HG03103 (cell line): ENCODE data around the gene CEACAM6.
"Not testable (repeated sequence)": the region's sequence is repeated elsewhere in the genome, so short reads cannot be mapped to it uniquely, and the experiment has no call there.

Source experiments
- ATAC-seq: cut with Tn5 transposase; IDR thresholded peaks from one replicate; pipeline ENCODE4 v1.9.1; 2021; ENCODE audit warnings: low read depth; ENCODE audit not compliant: unreplicated experiment

The CEACAM6 gene

DNA sequence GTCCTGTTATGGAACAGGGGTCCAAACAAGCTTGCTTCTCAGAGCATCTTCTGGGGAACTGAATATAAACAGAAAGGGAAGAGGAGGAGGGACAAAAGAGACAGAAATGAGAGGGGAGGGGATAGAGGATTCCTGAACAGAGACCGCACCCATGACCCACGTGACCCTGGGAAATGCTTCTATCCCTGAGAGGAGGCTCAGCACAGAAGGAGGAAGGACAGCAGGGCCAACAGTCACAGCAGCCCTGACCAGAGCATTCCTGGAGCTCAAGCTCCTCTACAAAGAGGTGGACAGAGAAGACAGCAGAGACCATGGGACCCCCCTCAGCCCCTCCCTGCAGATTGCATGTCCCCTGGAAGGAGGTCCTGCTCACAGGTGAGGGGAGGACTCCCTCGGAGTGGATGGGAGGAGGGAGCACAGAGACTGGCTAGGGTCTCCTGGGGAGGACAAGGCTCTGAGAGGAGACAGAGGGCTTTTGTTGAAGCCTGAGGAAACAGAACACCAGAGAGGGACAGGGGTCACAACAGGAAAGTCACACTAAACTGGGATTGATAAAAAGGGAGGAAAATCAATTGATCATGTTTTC, at the start of gene CEACAM6:
Gene CEACAM6 (plus strand): TSS at position 203 of the 586 bp plus-strand sequence. CDS start 109 bp downstream, at position 312.
- no peak for ATAC-seq

DNA sequence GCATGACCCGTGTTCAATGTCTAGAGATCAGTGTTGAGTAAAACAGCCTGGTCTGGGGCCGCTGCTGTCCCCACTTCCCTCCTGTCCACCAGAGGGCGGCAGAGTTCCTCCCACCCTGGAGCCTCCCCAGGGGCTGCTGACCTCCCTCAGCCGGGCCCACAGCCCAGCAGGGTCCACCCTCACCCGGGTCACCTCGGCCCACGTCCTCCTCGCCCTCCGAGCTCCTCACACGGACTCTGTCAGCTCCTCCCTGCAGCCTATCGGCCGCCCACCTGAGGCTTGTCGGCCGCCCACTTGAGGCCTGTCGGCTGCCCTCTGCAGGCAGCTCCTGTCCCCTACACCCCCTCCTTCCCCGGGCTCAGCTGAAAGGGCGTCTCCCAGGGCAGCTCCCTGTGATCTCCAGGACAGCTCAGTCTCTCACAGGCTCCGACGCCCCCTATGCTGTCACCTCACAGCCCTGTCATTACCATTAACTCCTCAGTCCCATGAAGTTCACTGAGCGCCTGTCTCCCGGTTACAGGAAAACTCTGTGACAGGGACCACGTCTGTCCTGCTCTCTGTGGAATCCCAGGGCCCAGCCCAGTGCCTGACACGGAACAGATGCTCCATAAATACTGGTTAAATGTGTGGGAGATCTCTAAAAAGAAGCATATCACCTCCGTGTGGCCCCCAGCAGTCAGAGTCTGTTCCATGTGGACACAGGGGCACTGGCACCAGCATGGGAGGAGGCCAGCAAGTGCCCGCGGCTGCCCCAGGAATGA, 48.4 kb upstream of the CEACAM6 start:
- no peak for ATAC-seq

DNA sequence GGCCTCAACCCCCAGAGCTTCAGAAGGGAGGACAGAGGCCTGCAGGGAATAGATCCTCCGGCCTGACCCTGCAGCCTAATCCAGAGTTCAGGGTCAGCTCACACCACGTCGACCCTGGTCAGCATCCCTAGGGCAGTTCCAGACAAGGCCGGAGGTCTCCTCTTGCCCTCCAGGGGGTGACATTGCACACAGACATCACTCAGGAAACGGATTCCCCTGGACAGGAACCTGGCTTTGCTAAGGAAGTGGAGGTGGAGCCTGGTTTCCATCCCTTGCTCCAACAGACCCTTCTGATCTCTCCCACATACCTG, 47.9 kb upstream of the CEACAM6 start:
- ATAC-seq = no peak

DNA sequence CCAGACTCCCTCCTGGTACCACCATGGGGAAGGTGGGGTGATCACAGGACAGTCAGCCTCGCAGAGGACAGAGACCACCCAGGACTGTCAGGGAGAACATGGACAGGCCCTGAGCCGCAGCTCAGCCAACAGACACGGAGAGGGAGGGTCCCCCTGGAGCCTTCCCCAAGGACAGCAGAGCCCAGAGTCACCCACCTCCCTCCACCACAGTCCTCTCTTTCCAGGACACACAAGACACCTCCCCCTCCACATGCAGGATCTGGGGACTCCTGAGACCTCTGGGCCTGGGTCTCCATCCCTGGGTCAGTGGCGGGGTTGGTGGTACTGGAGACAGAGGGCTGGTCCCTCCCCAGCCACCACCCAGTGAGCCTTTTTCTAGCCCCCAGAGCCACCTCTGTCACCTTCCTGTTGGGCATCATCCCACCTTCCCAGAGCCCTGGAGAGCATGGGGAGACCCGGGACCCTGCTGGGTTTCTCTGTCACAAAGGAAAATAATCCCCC, 47.4 kb upstream of the CEACAM6 start:
- ATAC-seq = no peak

DNA sequence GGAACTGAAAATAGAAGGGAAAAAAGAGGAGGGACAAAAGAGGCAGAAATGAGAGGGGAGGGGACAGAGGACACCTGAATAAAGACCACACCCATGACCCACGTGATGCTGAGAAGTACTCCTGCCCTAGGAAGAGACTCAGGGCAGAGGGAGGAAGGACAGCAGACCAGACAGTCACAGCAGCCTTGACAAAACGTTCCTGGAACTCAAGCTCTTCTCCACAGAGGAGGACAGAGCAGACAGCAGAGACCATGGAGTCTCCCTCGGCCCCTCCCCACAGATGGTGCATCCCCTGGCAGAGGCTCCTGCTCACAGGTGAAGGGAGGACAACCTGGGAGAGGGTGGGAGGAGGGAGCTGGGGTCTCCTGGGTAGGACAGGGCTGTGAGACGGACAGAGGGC, 46.8 kb upstream of the CEACAM6 start, which contains the start of gene CEACAM5:
Gene CEACAM5 (plus strand): TSS at position 146 of the 400 bp plus-strand sequence. CDS start 106 bp downstream, at position 252.
- no peak for ATAC-seq

DNA sequence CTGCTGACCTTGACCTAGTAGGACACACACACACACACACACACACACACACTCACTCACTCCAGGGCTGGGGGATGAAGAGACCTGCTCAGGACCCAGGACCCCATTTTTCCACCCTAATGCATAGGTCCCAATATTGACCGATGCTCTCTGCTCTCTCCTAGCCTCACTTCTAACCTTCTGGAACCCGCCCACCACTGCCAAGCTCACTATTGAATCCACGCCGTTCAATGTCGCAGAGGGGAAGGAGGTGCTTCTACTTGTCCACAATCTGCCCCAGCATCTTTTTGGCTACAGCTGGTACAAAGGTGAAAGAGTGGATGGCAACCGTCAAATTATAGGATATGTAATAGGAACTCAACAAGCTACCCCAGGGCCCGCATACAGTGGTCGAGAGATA, 45.8 kb upstream of the CEACAM6 start:
- not testable (repeated sequence) for ATAC-seq

DNA sequence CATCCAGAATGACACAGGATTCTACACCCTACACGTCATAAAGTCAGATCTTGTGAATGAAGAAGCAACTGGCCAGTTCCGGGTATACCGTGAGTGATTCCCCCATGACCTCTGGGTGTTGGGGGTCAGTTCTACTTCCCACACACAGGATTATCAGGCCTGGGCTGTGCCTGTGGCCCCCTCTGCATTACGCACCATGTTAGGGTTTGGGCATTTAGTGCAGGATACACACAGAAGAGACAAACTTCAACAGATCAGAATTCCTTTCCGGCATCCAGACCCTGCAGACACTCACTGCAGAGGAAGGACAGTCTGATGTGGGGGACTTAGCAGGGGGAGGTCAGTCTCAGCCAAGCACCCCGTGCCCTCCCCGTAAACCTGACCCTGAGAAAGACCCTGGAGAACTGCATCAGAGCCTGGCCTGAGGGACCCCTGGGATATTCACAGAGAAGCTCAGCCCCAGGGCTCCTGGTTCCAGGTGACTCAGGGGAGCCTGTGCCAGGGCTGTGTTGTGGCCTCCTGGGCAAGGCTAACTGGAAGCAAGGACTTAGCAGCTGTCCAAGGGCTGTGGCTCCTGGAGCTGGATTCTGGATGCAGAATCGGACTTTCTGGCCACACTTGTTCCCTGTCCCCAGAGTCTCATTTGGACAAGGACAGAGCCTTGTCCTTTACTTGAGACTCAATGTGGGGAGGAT, 45.2 kb upstream of the CEACAM6 start:
- no peak for ATAC-seq

DNA sequence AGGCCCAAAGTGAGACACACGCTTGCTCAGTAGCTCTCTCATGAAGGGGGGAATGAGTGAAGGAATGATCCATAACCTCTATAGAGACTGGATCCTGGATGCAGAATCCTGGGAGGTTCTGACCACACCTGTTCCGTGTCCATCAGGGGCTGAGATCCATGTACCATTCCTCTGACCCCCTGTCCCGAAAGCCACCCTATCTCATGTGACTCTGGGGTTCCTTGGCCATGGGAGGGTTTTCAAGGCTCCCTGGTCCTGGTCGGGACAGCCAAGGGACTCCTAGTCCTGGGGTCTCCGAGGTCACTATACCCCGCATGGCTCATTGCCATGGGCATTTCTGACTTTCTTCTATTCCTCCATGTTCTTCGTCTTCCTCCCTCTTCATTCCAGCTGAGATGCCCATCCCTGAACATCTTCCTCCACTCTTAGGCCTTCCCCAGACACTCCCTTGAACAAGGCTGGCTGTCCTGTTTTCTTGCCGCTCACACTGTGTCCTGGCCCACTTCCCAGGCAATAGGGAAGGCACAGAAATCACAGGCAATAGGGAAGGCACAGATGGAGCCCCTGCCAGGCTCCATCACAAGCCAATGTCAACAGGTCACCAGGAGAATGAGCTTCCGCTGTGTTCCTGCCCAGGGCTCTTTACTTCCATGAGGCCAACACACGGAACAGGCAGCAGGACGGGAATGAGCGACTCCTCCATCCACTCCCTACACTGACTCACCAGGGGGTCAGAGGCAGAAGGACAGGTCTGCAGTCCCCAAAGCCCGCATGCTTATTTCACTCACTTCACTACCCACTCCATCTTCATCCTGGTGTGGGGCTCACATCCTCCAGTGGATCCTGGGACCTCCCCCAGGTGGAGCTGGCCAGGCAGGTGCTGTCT, 43.7 kb upstream of the CEACAM6 start:
- ATAC-seq = no peak

DNA sequence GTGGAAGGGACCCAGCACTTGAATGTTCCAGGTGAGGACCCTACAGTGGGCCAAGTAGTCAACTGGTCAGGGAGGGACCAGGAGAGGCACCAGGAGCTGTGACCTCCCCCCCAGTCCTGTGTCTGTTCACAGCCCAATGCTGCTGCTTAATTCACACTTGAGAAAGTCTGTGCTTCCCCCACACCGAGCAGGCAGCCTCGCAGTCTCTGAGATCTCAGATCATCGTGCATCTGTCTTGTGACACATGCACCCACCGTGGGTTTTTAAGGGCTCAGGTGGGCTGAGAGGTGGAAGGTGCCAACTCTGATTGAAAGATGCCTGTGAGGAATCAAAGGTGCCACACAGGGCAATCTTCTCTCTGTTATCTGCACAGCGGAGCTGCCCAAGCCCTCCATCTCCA, 40.7 kb upstream of the CEACAM6 start:
- no peak for ATAC-seq

DNA sequence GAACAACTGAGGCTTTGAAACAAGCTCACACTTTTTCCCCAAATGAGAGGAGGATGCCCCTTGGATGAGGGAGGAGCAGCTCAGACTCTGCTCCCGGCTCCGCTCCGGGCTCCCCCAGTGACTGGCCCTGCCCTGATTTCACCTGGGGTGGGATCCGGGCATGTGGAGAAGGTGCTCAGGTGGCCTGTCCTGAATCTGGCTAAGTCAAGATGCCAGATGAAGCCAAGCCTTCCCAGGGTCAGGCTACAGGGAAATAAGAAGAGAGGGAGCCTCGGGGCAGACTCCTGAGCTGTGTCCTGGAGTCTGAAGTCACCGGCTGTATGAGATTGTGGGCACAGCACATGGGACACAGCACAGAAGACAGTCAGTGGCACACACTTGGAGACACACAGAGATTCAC, 36.6 kb upstream of the CEACAM6 start:
- no peak for ATAC-seq

DNA sequence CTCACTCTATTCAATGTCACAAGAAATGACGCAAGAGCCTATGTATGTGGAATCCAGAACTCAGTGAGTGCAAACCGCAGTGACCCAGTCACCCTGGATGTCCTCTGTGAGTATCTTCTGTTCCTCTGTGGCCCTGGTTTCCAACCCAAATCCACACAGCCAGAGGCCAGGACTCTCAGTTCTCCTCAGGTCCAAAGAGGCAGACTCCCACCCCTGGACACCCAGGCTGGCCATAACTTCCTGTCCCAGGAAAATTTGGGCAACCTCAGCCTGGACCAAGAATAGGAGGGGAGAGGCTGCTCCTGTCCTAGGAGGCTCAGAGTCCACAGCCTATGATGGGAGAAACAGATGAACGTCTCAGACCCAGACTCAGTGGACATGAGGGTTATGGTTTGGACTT, 35.2 kb upstream of the CEACAM6 start:
- ATAC-seq = no peak

DNA sequence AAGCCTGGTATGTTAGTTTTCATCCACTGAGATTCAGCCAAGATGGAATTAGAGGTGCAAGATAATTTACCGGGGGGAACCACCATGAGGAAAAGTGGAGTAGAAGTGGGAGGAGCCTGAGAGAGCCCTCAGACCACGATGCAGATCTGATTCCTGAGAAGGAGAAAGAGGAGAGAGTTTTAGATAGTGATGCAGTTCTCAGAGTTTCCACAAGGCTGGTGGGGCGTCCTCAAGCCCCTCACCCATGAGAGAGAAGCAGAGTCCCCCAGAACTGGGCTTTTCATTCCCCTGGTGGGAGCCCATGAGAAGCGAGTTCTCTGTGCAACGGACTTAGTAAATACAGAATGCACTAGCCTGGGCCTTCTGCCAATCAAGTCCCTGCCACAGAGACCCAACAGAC, 28.8 kb upstream of the CEACAM6 start:
- ATAC-seq = no peak

DNA sequence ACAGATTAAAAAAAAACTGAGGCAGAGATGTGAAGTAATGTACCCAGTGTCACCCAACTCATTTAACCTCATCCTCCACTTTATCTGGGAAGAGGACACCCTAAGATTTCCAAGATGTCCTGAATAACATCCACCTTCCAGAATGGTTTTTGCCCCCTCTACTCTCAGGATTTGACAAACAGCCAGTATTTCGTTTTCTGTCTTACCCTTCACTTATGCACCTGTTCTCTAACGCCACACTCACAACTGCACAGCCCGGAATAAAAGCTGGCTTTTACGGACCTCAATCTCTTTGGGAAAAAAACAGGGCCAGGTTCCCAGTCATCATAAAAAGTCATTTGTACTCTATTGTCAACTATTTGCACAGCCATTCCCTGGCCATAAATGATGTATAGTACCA, 21.2 kb upstream of the CEACAM6 start:
- ATAC-seq = no peak

DNA sequence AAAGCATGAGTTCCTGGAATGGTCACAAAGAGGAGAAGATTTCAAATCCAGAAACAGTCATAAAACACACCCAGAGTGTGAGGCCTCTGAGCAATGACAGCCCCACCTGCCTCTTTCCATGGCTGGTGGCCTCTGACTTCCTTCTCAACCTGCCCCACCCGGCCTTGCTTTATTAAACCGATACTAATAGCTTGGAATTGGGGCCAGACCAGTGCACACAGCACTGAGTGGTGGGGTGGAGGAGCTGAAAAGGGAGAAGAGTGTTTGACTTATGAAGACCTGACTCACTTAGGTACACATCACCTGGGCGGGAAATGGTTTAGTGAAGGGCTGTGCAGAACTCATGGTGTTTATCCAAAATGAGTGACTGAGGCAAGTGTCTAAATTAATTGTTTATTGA, 20.7 kb upstream of the CEACAM6 start:
- no peak for ATAC-seq

DNA sequence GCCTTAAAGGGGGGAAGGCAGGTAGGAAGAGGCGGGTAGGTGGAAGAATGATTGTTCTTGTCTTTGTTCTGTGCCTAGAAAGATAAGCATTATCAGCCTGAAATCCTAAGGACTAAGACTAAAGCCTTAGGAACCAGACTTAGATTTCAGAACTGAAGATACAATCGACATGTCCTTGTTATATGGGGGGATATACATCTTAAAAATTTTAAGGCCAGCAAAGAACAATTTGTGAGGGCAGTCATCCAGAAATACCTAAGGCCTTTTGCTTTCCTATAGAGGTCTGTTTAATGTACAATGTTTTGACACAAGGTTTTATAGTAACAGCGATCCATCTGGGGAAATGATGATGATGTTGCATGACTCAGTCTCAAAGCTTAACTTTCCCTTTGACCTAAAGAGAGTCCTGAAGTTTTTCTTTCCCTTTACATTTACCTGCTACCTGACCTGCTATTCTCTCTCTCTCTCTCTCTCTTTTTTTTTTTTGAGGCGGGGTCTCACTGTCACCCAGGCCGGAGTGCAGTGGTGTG, 20.2 kb upstream of the CEACAM6 start:
- ATAC-seq = no peak

DNA sequence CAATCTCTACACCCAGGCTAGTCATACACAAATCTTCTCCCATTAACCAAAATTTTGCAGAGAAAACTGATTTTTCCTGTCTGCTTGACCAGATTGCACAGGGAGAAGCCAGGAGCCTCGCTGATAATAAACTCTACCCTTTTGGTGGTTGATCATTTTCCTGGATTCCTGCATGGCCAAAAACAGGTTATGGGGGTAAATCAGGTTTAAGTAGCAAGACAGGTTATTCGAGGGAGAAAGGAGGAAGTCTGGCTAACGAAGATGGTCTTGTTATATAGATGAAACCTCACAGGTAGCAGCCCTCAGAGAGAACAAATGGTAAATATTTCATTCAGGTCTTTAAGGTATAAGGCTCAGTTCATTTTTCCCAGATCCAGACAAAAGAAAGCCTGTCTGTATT, 16.0 kb upstream of the CEACAM6 start:
- ATAC-seq = no peak

DNA sequence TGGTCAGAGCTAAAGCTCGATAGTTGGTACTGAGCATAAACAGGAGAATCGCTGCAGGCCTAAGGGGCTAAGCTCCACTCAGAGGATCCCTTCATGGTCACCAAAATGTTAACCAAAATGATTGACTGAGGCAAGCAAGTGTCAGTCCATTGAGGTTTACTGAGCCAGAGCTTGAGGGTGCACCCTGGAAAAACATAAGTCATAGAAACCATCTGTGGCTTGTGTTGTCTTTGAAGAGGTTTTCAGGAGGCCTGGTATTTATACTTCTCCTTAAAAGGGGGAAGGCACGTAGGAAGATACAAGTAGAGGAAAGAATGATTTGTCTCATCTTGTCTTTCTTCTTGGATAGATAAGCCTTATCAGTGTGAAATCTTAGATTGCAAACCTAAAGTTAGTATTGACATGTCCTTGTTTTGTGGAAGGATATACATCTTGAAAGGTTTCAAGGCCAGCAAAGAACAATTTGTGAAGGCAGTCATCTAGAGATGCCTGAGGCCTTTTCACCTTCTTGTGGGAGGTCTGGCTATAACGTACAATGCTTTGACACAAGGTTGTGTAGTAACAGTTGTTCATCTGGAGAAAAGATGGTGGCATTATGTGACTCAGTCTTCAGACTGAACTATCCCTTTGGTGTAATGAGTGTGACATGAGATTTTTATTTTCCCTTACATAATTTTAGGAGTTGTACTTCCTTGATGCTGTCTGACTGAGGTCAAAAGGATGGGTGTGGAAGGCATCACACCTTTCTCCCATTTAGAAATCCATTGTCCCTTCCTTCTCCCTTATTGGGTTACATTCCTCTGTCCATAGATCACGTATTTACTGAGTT, 14.7 kb upstream of the CEACAM6 start:
- no peak for ATAC-seq

DNA sequence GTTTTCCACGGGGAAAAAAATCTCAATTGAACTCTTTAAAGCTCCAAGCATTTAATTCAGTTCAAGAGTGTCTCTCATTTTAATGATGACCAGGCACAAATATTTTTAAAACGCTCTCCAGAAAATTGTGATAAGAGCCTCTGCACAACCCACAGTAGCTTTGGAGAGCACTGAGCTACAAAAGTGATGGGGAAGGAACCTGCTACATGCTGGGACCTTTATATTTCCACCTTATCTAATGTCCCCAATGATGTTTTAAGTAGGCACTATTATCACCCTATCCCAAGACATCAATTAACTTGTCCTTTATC, 14.1 kb upstream of the CEACAM6 start:
- ATAC-seq = no peak

DNA sequence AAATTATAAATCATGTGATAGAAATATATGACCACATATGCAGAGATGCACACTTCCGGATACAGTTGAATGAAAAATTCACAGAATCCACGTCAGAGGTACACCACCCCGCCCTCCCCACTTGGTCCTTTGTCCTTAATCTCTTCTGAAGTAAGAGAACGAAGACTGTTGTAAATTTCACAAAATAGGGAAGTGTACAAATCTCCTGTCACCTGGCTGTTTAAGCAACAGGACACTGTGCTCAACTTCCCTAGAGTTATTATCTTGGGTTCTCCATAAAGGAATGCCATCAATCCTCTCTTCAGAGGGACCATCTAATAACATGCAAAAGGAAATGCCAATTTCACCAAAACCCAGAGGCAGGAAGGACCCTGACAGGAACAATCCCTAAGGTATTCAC, 10.5 kb upstream of the CEACAM6 start:
- no peak for ATAC-seq

DNA sequence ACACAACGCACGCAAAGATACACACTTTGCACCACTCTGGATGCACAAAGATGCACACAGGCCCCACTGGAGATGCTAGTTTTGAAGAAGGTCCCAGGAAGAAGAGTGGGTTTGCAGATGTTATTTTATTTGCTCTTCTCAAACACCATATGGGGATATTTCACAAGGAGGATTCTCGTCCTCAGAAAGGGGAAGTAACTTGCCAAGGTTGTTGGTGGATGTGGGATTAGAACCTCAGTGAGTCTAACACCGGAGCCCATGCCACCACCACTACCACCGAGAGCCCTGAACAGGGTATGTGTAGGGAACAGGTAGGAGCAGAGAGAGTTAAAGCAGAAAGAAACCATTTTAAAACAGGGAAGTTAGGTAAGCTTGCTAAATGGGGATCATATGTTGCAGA, 9.6 kb upstream of the CEACAM6 start:
- no peak for ATAC-seq
